Measurements from ENCODE around the gene C19orf25. TPM values are rescaled to one million over a fixed set of nuclear protein-coding genes. Genes with fewer than 3 reads are reported as not detected.

Gene C19orf25
- total and polyA plus RNA-seq, 2 of the 13 experiments (the other 11 are each of a cell fraction or from before 2014, with no cell fraction given): 14.2 to 32.4 TPM

- TF ChIP-seq ZNF740 (CRISPR knock-in tag; IDR thresholded peaks at IDR 0.05): no peak
- TF ChIP-seq, protein P1, sequence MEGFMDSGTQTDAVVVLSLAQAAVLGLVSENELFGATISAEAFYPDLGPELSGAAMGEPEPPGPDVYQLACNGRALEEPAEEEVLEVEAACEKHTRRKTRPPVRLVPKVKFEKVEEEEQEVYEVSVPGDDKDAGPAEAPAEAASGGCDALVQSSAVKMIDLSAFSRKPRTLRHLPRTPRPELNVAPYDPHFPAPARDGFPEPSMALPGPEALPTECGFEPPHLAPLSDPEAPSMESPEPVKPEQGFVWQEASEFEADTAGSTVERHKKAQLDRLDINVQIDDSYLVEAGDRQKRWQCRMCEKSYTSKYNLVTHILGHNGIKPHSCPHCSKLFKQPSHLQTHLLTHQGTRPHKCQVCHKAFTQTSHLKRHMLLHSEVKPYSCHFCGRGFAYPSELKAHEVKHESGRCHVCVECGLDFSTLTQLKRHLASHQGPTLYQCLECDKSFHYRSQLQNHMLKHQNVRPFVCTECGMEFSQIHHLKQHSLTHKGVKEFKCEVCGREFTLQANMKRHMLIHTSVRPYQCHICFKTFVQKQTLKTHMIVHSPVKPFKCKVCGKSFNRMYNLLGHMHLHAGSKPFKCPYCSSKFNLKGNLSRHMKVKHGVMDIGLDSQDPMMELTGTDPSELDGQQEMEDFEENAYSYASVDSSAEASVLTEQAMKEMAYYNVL (CRISPR knock-in tag; IDR thresholded peaks at IDR 0.05; ENCODE audit: borderline replicate concordance): no peak
- no peak for TF ChIP-seq TRIM24 (CRISPR knock-in tag; IDR thresholded peaks at IDR 0.05)
Measured at GRCh38 chr19:1457031-1457739, 21.8 kb downstream of the C19orf25 start (continued).

DNA sequence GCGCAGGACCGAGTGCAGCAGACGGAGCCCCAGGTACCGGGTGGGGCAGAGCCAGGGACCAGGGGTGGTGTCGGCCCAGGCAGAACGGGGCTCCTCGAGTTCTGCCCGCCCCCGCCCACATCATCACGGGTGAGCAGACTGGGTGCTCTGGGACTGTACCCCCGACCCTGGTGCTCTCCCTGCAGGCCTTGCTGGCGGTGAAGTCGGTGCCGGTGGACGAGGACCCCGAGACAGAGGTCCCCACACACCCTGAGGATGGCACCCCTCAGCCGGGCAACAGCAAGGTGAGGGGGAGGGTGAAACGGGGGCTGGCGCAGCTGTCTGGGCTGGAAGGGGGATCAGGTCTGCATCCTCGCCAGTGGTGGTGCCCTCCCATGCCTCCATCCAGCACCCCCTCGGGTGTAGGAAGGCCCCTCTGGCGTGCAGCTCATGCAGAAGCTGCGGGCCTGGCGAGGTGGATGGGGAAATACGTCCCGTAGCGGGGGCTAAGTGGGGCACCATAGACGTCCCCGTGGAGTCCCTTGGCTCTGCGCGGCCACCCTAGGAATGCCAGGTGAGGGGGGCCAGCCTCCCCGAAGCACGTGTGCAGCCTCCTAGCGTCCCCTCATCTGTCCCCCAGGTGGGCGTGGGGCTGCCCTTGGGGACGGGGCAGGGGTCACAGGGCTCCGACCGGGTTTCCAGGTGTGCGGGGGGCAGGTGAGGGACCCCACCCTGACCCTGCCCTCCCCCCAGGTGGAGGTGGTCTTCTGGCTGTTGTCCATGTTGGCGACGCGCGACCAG lies 22.7 kb downstream of the C19orf25 start:
- no peaks in the 10 kb centered on the region for H3K79me2 ChIP-seq (ENCODE audit: insufficient read depth, low read length)
- peaks cover 50% of the 10 kb centered on the region for H3K4me1 ChIP-seq (ENCODE audit: insufficient read depth, low read length)
- WGBS (ENCODE audit: low lambda C conversion rate): no CpG with 5 or more reads among the region's 43 CpGs
- H2AFZ ChIP-seq (ENCODE audit: low read length): no peak overlapping the region
- no peaks in the 10 kb centered on the region for H3K9me3 ChIP-seq (ENCODE audit: low read length)
- ChIA-PET POLR2A (interaction anchor here (0.5 to 4.0 kb wide), 10 partner anchors 12 to 382 kb away, joined by 3 to 34 read pairs (median 6); partner anchors contain the start of genes CIRBP and REEP6), CTCF (ENCODE audit: low intra/inter-chr PET ratio, low total read pairs) (no interaction called here)
- peaks cover 5% of the 10 kb centered on the region; the same call in 1 of the 2 replicates for H4K20me1 ChIP-seq (ENCODE audit: insufficient read depth, low read length)
- no peak for DNase-seq (ENCODE audit: low spot score)
- H3K27me3 ChIP-seq (ENCODE audit: control insufficient read depth in 1 of 2, insufficient read depth in 2 of 2, low read length in 2 of 2): peaks cover 7 to 50% of the 10 kb centered on the region in 2 experiments; a peak in 4 of 5 replicates
- peak overlapping the region in 1 of 3 experiments; percentile 39; a peak in 1 of 6 replicates for H3K4me3 ChIP-seq (replicated peaks in 1 of 3; ENCODE audit: insufficient read depth in 1 of 3, low read depth in 2 of 3, low read length in 3 of 3)
- H3K9ac ChIP-seq (ENCODE audit: insufficient read depth, low read depth, low read length): no peak overlapping the region
- FAIRE-seq: no peak
- no peak overlapping the region for H3K27ac ChIP-seq (ENCODE audit: extremely low read length, insufficient read depth, low read length)
- no TSS peak for BruUV-seq (replicated peaks)
- no peak for ATAC-seq
- intact Hi-C loops (cut with micrococcal nuclease; ENCODE audit: unreplicated experiment): no loop called here
- H3K36me3 ChIP-seq (replicated peaks in 1 of 2; ENCODE audit: control insufficient read depth in 1 of 2, insufficient read depth in 2 of 2, low read length in 2 of 2): no peaks in the 10 kb centered on the region
- H3K4me2 ChIP-seq (ENCODE audit: low read depth, low read length): peak overlapping the region; percentile 51
- in situ Hi-C loops (cut with HindIII; ENCODE audit: extremely low pct_ligation_motif_present, low pct_unique_long_range_greater_than_20kb): loop anchor here (5.0 kb wide), 1 partner anchor 56 kb away; the partner anchor contains the start of gene ADAMTSL5
- TF ChIP-seq XBP1 (CRISPR knock-in tag; IDR thresholded peaks at IDR 0.05) (no peak), SKIL (CRISPR knock-in tag; IDR thresholded peaks at IDR 0.05; ENCODE audit: borderline replicate concordance) (peak; percentile 38; the same call in 1 of the 2 replicates), RXRA (CRISPR knock-in tag; IDR thresholded peaks at IDR 0.05) (peak; percentile 47; the same call in 1 of the 2 replicates), HOXA3 (CRISPR knock-in tag; IDR thresholded peaks at IDR 0.05) (no peak), ZNF768 (CRISPR knock-in tag; IDR thresholded peaks at IDR 0.05) (0 out of 2 replicates have a peak, but pooled peaks have one; percentile 7), ZNF292 (CRISPR knock-in tag; IDR thresholded peaks at IDR 0.05; ENCODE audit: borderline replicate concordance, low read depth) (no peak), ZNF530 (CRISPR knock-in tag; IDR thresholded peaks at IDR 0.05; ENCODE audit: low read depth) (no peak), AGO2 (optimal IDR thresholded peaks at IDR 0.05; ENCODE audit: low read depth, low read length) (peak; percentile 3), PHF21A (CRISPR knock-in tag; IDR thresholded peaks at IDR 0.05) (no peak), AKAP8 (CRISPR knock-in tag; IDR thresholded peaks at IDR 0.05) (peak; percentile 79), NFATC3 (CRISPR knock-in tag; IDR thresholded peaks at IDR 0.05) (no peak), POLR2G (IDR thresholded peaks at IDR 0.05; ENCODE audit: low read depth, low read length) (no peak), ZMYM4 (CRISPR knock-in tag; IDR thresholded peaks at IDR 0.05) (no peak), AGO1 (IDR thresholded peaks at IDR 0.05; ENCODE audit: low read depth, low read length, poor library complexity, severe bottlenecking) (peak; percentile 72)
